H1 (cell line): ENCODE measurements around the gene CPA4. TPM values are rescaled to one million over a fixed set of nuclear protein-coding genes. Genes with fewer than 3 reads are reported as not detected.

ENCODE experiments used
- CTCF ChIA-PET: fragments of 300-600 bp; sonication (Branson Sonifier 250); formaldehyde crosslinking; loops from one replicate; lab custom pipeline; 2021; ENCODE audit not compliant: partially characterized antibody; lab: Charles Lee
- POLR2A ChIA-PET: fragments of 300-600 bp; sonication (Branson Sonifier 250); formaldehyde crosslinking; loops from one replicate; lab custom pipeline; 2021; ENCODE audit warnings: inconsistent platforms; ENCODE audit not compliant: partially characterized antibody; lab: Charles Lee
- DNase-seq, 2 experiments: peaks; one replicate each; pipeline versions ENCODE4 v3.0.0 to v3.0.0-alpha.2; 2010 to 2022; ENCODE audit warnings: low spot score in 2 of 2, low read depth in 1 of 2, mixed read lengths in 1 of 2
- FAIRE-seq: peaks from 2 replicates; lab custom pipeline; 2011; peaks lifted over from hg19 to GRCh38; lab: Jason Lieb, UNC
- H2AFZ ChIP-seq: 2 replicates; pipeline ENCODE4 v1.8.1; 2012; ENCODE audit warnings: low read length, inconsistent platforms
- H2AK5ac ChIP-seq: 2 replicates; pipeline ENCODE4 v1.6.1; 2013; ENCODE audit warnings: low read depth, low read length
- H2BK120ac ChIP-seq: replicated peaks from 2 replicates; pipeline ENCODE3; 2013; ENCODE audit warnings: low read depth, low read length, inconsistent platforms
- H2BK12ac ChIP-seq: 2 replicates; pipeline ENCODE4 v1.6.1; 2013; ENCODE audit warnings: low read depth, low read length
- H2BK15ac ChIP-seq: 2 replicates; pipeline ENCODE4 v1.6.1; 2013; ENCODE audit warnings: low read length
- H2BK20ac ChIP-seq: 2 replicates; pipeline ENCODE4 v1.6.1; 2013; ENCODE audit warnings: low read length
- H2BK5ac ChIP-seq: 2 replicates; pipeline ENCODE4 v1.6.1; 2013; ENCODE audit warnings: low read depth, low read length
- H3K14ac ChIP-seq: 2 replicates; pipeline ENCODE4 v1.6.1; 2013; ENCODE audit warnings: inconsistent platforms; ENCODE audit not compliant: insufficient read length
- H3K18ac ChIP-seq: 2 replicates; pipeline ENCODE4 v1.6.1; 2013; ENCODE audit warnings: low read length; ENCODE audit errors: extremely low read depth
- H3K23ac ChIP-seq: 2 replicates; pipeline ENCODE4 v1.6.1; 2013; ENCODE audit warnings: inconsistent platforms; ENCODE audit not compliant: insufficient read length
- H3K23me2 ChIP-seq: 2 replicates; pipeline ENCODE4 v1.6.1; 2013; ENCODE audit warnings: low read depth, low read length
- H3K27ac ChIP-seq: 2 replicates; pipeline ENCODE4 v1.6.1; 2011; ENCODE audit warnings: low read depth, low read length, inconsistent platforms
- H3K27me3 ChIP-seq, 4 experiments: replicated peaks in 1 of 4; 1 replicate in 1 of 4; 2 replicates in 3 of 4; pipeline versions ENCODE4 v1.6.1 to v1.8.1; 2011 to 2013; ENCODE audit warnings: low read length in 3 of 4, mild to moderate bottlenecking in 3 of 4, inconsistent platforms in 2 of 4, mixed read lengths in 2 of 4, moderate library complexity in 1 of 4; ENCODE audit not compliant: control insufficient read depth in 3 of 4, insufficient read depth in 3 of 4; ENCODE audit errors: extremely low read depth in 1 of 4
- H3K36me3 ChIP-seq, 4 experiments: 2 replicates each; pipeline versions ENCODE4 v1.6.1 to v1.8.1; 2011 to 2013; ENCODE audit warnings: mild to moderate bottlenecking in 4 of 4, low read length in 3 of 4, moderate library complexity in 2 of 4, control low read depth in 1 of 4, inconsistent platforms in 1 of 4; ENCODE audit not compliant: insufficient read depth in 4 of 4, control insufficient read depth in 2 of 4
- H3K4ac ChIP-seq: replicated peaks from 2 replicates; pipeline ENCODE3; 2013; ENCODE audit warnings: low read length, low read depth, mixed read lengths, inconsistent platforms; ENCODE audit not compliant: insufficient read length
- H3K4me1 ChIP-seq, 4 experiments: replicated peaks in 1 of 4; 1 replicate in 1 of 4; 2 replicates in 3 of 4; pipeline versions ENCODE4 v1.6.1 to v1.8.1; 2011 to 2013; ENCODE audit warnings: low read length in 3 of 4, inconsistent platforms in 2 of 4, mixed read lengths in 1 of 4; ENCODE audit not compliant: insufficient read depth in 4 of 4, control insufficient read depth in 3 of 4
- H3K4me2 ChIP-seq, 2 experiments: 2 replicates each; pipeline versions ENCODE4 v1.6.1 to v1.8.1; 2011 to 2013; ENCODE audit warnings: low read depth in 2 of 2, low read length in 2 of 2, control low read depth in 1 of 2, inconsistent platforms in 1 of 2, mild to moderate bottlenecking in 1 of 2; ENCODE audit not compliant: insufficient read depth in 1 of 2
- H3K4me3 ChIP-seq, 4 experiments: fragments of 200-600, 300-600 bp in 1 of 4; sonication (generic), shearing (Covaris generic), sonication (Bioruptor Twin) in 1 of 4; 2 replicates each; pipeline versions ENCODE4 v1.5.1 to v1.8.1; 2011 to 2016; ENCODE audit warnings: low read length in 4 of 4, low read depth in 3 of 4, control low read depth in 2 of 4, inconsistent platforms in 2 of 4, mild to moderate bottlenecking in 2 of 4, mixed read lengths in 1 of 4, moderate library complexity in 1 of 4; ENCODE audit not compliant: insufficient read depth in 2 of 4; ENCODE audit errors: extremely low read depth in 1 of 4
- H3K56ac ChIP-seq: replicated peaks from 2 replicates; pipeline ENCODE3; 2013; ENCODE audit warnings: low read depth, mild to moderate bottlenecking, mixed read lengths, low read length, inconsistent platforms; ENCODE audit not compliant: insufficient read length
- H3K79me1 ChIP-seq: 2 replicates; pipeline ENCODE4 v1.6.1; 2013; ENCODE audit warnings: low read depth, low read length, control low read depth
- H3K79me2 ChIP-seq, 2 experiments: 2 replicates each; pipeline versions ENCODE4 v1.6.1 to v1.8.1; 2012 to 2013; ENCODE audit warnings: low read length in 2 of 2, mild to moderate bottlenecking in 2 of 2, inconsistent platforms in 1 of 2; ENCODE audit not compliant: insufficient read depth in 2 of 2, control insufficient read depth in 1 of 2
- H3K9ac ChIP-seq, 4 experiments: replicated peaks in 1 of 4; 1 replicate in 1 of 4; 2 replicates in 3 of 4; pipeline versions ENCODE4 v1.6.1 to v1.8.1; 2011 to 2013; ENCODE audit warnings: low read depth in 3 of 4, low read length in 3 of 4, control low read depth in 2 of 4, mild to moderate bottlenecking in 2 of 4, moderate library complexity in 2 of 4, inconsistent platforms in 1 of 4; ENCODE audit errors: extremely low read depth in 1 of 4
- H3K9me3 ChIP-seq, 2 experiments: 2 replicates each; pipeline versions ENCODE4 v1.6.1 to v1.8.1; 2012 to 2013; ENCODE audit warnings: mild to moderate bottlenecking in 2 of 2, moderate library complexity in 2 of 2, control low read depth in 1 of 2, inconsistent platforms in 1 of 2, low read depth in 1 of 2, low read length in 1 of 2, mixed read lengths in 1 of 2; ENCODE audit not compliant: insufficient read depth in 2 of 2
- H4K20me1 ChIP-seq, 2 experiments: replicated peaks in 1 of 2; 2 replicates each; pipeline versions ENCODE3 to v1.8.1; 2011 to 2013; ENCODE audit warnings: inconsistent platforms in 2 of 2, low read length in 2 of 2, mild to moderate bottlenecking in 1 of 2; ENCODE audit not compliant: insufficient read depth in 2 of 2, control insufficient read depth in 1 of 2
- H4K5ac ChIP-seq: 2 replicates; pipeline ENCODE4 v1.6.1; 2013; ENCODE audit warnings: low read length, low read depth, mixed read lengths, inconsistent platforms; ENCODE audit not compliant: insufficient read length
- H4K8ac ChIP-seq: 2 replicates; pipeline ENCODE4 v1.8.0; 2013; ENCODE audit warnings: mild to moderate bottlenecking, moderate library complexity, low read length, inconsistent platforms; ENCODE audit not compliant: insufficient read depth; ENCODE audit errors: extremely low read depth
- H4K91ac ChIP-seq: replicated peaks from 2 replicates; pipeline ENCODE3; 2013; ENCODE audit warnings: low read length, mixed read lengths, inconsistent platforms; ENCODE audit not compliant: insufficient read length
- CEBPB ChIP-seq: IDR thresholded peaks from 2 replicates; pipeline ENCODE4 v1.6.1; 2012; ENCODE audit warnings: low read depth, low read length
- E2F6 ChIP-seq: IDR thresholded peaks from 2 replicates; pipeline ENCODE4 v1.6.1; 2012; ENCODE audit warnings: inconsistent platforms
- EGR1 ChIP-seq: IDR thresholded peaks from 2 replicates; pipeline ENCODE4 v1.6.1; 2011; ENCODE audit warnings: low read depth, low read length, borderline replicate concordance
- FOSL1 ChIP-seq: IDR thresholded peaks from 2 replicates; pipeline ENCODE4 v1.6.1; 2011; ENCODE audit warnings: mild to moderate bottlenecking, low read depth, low read length, moderate library complexity; ENCODE audit not compliant: insufficient read depth
- HDAC6 ChIP-seq: IDR thresholded peaks from one replicate; pipeline ENCODE4 v1.7.1; 2012; ENCODE audit warnings: low read depth, mild to moderate bottlenecking, inconsistent platforms, low read length, moderate library complexity
- JUN ChIP-seq: IDR thresholded peaks from 2 replicates; pipeline ENCODE4 v1.6.1; 2011; ENCODE audit warnings: low read depth, mild to moderate bottlenecking, improper control_type of control experiment, low read length
- SP4 ChIP-seq: IDR thresholded peaks from 2 replicates; pipeline ENCODE4 v1.6.1; 2012; ENCODE audit warnings: low read length, inconsistent platforms
- USF2 ChIP-seq: IDR thresholded peaks from 2 replicates; pipeline ENCODE4 v1.6.1; 2011; ENCODE audit warnings: low read length, improper control_type of control experiment
- YY1 ChIP-seq: IDR thresholded peaks from 2 replicates; pipeline ENCODE4 v1.6.1; 2011; ENCODE audit warnings: low read depth, mild to moderate bottlenecking, low read length
- WGBS, 2 experiments: shearing (Covaris generic) in 1 of 2; methylation state at CpG; one replicate each; pipeline versions ENCODE4 v1.1.6 to v1.1.7; 2013 to 2015; ENCODE audit warnings: low lambda C conversion rate in 2 of 2, mixed read lengths in 2 of 2, inconsistent platforms in 1 of 2, low coverage in 1 of 2, missing lambda C conversion rate in 1 of 2; ENCODE audit not compliant: insufficient replicate concordance in 2 of 2, insufficient coverage in 1 of 2, insufficient read length in 1 of 2; ENCODE audit errors: extremely low coverage in 1 of 2, missing lambda C conversion rate in 1 of 2; 5-methylcytosine and 5-hydroxymethylcytosine counted together
- polyA plus RNA-seq, 7 experiments: library from polyadenylated mRNA; depleted of rRNA in 3 of 7; stranded (reverse) in 5 of 7; unstranded in 2 of 7; fragments of >200 nt in 5 of 7; fragments of 200-250 nt in 2 of 7; gene quantifications; 1 replicate in 5 of 7; 2 replicates in 1 of 7; 4 replicates in 1 of 7; pipeline versions ENCODE4 v1.2.1 to v1.2.3, GENCODE V29; 2011 to 2013; ENCODE audit warnings: missing spikeins in 2 of 7, mixed read lengths in 2 of 7
- total RNA-seq: library from RNA; stranded (reverse); fragmentation: NEBNext Ultra II Directional; extraction: Animal tissue kit (Norgen Biotek cat#: 25700); gene quantifications from 2 replicates; pipeline ENCODE4 v1.2.1, GENCODE V29; 2021

The CPA4 gene
- total and polyA plus RNA-seq, 2 of the 8 experiments (the other 6 are each of a cell fraction or from before 2014, with no cell fraction given) = 0.03 TPM; not detected in 1

GRCh38 chr7:130303982-130304381 is 11.0 kb downstream of the CPA4 start:
- H3K4me3 ChIP-seq = no peak overlapping the region
- no peak overlapping the region for H3K27ac ChIP-seq
- no peaks in the 10 kb centered on the region for H3K9me3 ChIP-seq
- no peak overlapping the region for H2BK20ac ChIP-seq
- H2BK12ac ChIP-seq = no peak overlapping the region
- H3K4me1 ChIP-seq = no peaks in the 10 kb centered on the region
- H2BK15ac ChIP-seq = no peak overlapping the region
- H3K79me1 ChIP-seq = no peaks in the 10 kb centered on the region
- no peaks in the 10 kb centered on the region for H3K23me2 ChIP-seq
- no peak overlapping the region for H4K91ac ChIP-seq
- no peaks in the 10 kb centered on the region for H4K20me1 ChIP-seq
- DNase-seq = no peak
- H2BK120ac ChIP-seq = no peak overlapping the region
- H2BK5ac ChIP-seq = no peak overlapping the region
- no peak overlapping the region for H3K4ac ChIP-seq
- WGBS, 2 experiments = 91% methylated on average over 5 of the region's 5 CpGs; no CpG with 5 or more reads in 1 of the 2 experiments
- TF ChIP-seq EGR1 = no peak
- TF ChIP-seq USF2 = no peak
- no peak for TF ChIP-seq YY1
- TF ChIP-seq JUN = no peak
- no peak for TF ChIP-seq E2F6
- no peak for TF ChIP-seq SP4
- no peak for TF ChIP-seq FOSL1
- TF ChIP-seq CEBPB = no peak
- no peak for TF ChIP-seq HDAC6
- H3K18ac ChIP-seq = no peak overlapping the region
- no peak overlapping the region for H4K5ac ChIP-seq
- H4K8ac ChIP-seq = no peak overlapping the region
- CTCF ChIA-PET = no interaction called here
- no peak overlapping the region for H3K4me2 ChIP-seq
- H2AFZ ChIP-seq = no peak overlapping the region
- H3K27me3 ChIP-seq = no peaks in the 10 kb centered on the region
- H3K36me3 ChIP-seq = no peaks in the 10 kb centered on the region
- POLR2A ChIA-PET = no interaction called here
- FAIRE-seq = no peak
- H2AK5ac ChIP-seq = no peak overlapping the region
- H3K56ac ChIP-seq = no peak overlapping the region
- H3K79me2 ChIP-seq = no peaks in the 10 kb centered on the region
- no peak overlapping the region for H3K14ac ChIP-seq
- no peak overlapping the region for H3K9ac ChIP-seq
- no peak overlapping the region for H3K23ac ChIP-seq
